Progenitor cell of endocrine pancreas (in vitro differentiated cells): Measurements from ENCODE around the gene RNF207. TPM values are rescaled to one million over a fixed set of nuclear protein-coding genes. Genes with fewer than 3 reads are reported as not detected.

Experiments
- DNase-seq: peaks from one replicate; pipeline ENCODE4 v3.0.0; 2021; ENCODE audit warnings: low spot score; ENCODE audit not compliant: unreplicated experiment
- H3K27ac Mint-ChIP-seq: 2 replicates; pipeline ENCODE4 v1.8.0; 2021; ENCODE audit warnings: mild to moderate bottlenecking, moderate library complexity, mixed read lengths
- H3K27me3 Mint-ChIP-seq: 2 replicates; pipeline ENCODE4 v1.8.0; 2021; ENCODE audit warnings: mixed read lengths
- H3K36me3 Mint-ChIP-seq: 2 replicates; pipeline ENCODE4 v1.8.0; 2022; ENCODE audit warnings: mixed read lengths; ENCODE audit not compliant: insufficient read depth
- H3K4me1 Mint-ChIP-seq: 2 replicates; pipeline ENCODE4 v1.8.0; 2021; ENCODE audit warnings: low read depth, mixed read lengths
- H3K4me3 Mint-ChIP-seq: 2 replicates; pipeline ENCODE4 v1.8.0; 2021; ENCODE audit warnings: low read depth, mild to moderate bottlenecking, moderate library complexity, mixed read lengths
- H3K9me3 Mint-ChIP-seq: 2 replicates; pipeline ENCODE4 v1.8.0; 2021; ENCODE audit warnings: low read depth, mixed read lengths
- total RNA-seq: library from RNA; stranded (reverse); gene quantifications from 2 replicates; pipeline ENCODE4 v1.2.1, GENCODE V29; 2021
- TF ChIP-seq, protein P1 (sequence below): fragments of 200-600 bp; sonication (generic); IDR thresholded peaks from one replicate; pipeline ENCODE4 v1.5.0; 2021; ENCODE audit warnings: antibody characterized with exemption, mild to moderate bottlenecking; ENCODE audit not compliant: unreplicated experiment

Gene RNF207
- total RNA-seq, 1 donor from 2014 or later, result 50.5 TPM

GRCh38 chr1:6170742-6171201, 35.1 kb upstream of the RNF207 start:
- no peak overlapping the region for H3K4me3 Mint-ChIP-seq
- TF ChIP-seq, protein P1, sequence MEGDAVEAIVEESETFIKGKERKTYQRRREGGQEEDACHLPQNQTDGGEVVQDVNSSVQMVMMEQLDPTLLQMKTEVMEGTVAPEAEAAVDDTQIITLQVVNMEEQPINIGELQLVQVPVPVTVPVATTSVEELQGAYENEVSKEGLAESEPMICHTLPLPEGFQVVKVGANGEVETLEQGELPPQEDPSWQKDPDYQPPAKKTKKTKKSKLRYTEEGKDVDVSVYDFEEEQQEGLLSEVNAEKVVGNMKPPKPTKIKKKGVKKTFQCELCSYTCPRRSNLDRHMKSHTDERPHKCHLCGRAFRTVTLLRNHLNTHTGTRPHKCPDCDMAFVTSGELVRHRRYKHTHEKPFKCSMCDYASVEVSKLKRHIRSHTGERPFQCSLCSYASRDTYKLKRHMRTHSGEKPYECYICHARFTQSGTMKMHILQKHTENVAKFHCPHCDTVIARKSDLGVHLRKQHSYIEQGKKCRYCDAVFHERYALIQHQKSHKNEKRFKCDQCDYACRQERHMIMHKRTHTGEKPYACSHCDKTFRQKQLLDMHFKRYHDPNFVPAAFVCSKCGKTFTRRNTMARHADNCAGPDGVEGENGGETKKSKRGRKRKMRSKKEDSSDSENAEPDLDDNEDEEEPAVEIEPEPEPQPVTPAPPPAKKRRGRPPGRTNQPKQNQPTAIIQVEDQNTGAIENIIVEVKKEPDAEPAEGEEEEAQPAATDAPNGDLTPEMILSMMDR, result no peak
- no peak overlapping the region for H3K27ac Mint-ChIP-seq
- H3K4me1 Mint-ChIP-seq, result no peaks in the 10 kb centered on the region
- DNase-seq, result no peak
- peaks cover 25% of the 10 kb centered on the region for H3K27me3 Mint-ChIP-seq
- H3K36me3 Mint-ChIP-seq, result no peaks in the 10 kb centered on the region
- no peaks in the 10 kb centered on the region for H3K9me3 Mint-ChIP-seq

GRCh38 chr1:6171548-6172124, 34.3 kb upstream of the RNF207 start:
- H3K4me1 Mint-ChIP-seq, result no peaks in the 10 kb centered on the region
- no peak for DNase-seq
- TF ChIP-seq, protein P1, result peak; percentile 35
- no peaks in the 10 kb centered on the region for H3K9me3 Mint-ChIP-seq
- no peak overlapping the region for H3K27ac Mint-ChIP-seq
- peaks cover 25% of the 10 kb centered on the region for H3K27me3 Mint-ChIP-seq
- H3K36me3 Mint-ChIP-seq, result no peaks in the 10 kb centered on the region
- H3K4me3 Mint-ChIP-seq, result no peak overlapping the region

DNA sequence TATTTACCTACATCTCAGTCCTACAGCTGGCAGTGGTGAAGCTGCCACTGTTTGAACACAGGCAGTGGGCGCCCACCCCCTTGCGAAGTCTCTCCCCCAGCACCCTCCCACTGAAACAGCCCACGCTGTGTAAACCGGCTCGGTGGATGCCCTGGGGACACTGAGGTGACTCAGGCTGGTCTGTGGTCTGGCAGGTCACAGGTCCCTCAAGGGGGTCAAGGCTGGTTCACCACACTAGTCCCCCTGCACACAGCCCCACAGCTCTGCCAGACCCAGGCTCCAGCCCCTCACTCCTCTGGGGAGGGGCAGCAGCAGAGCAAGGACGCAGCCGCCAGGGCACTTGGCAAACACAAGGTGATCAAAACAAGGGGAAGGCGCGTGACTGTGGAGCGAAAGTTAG, 33.4 kb upstream of the RNF207 start:
- no peaks in the 10 kb centered on the region for H3K4me1 Mint-ChIP-seq
- H3K9me3 Mint-ChIP-seq, result no peaks in the 10 kb centered on the region
- no peak overlapping the region for H3K4me3 Mint-ChIP-seq
- TF ChIP-seq, protein P1, result no peak
- H3K27ac Mint-ChIP-seq, result no peak overlapping the region
- DNase-seq, result no peak
- peaks cover 19% of the 10 kb centered on the region for H3K27me3 Mint-ChIP-seq
- no peaks in the 10 kb centered on the region for H3K36me3 Mint-ChIP-seq

DNA sequence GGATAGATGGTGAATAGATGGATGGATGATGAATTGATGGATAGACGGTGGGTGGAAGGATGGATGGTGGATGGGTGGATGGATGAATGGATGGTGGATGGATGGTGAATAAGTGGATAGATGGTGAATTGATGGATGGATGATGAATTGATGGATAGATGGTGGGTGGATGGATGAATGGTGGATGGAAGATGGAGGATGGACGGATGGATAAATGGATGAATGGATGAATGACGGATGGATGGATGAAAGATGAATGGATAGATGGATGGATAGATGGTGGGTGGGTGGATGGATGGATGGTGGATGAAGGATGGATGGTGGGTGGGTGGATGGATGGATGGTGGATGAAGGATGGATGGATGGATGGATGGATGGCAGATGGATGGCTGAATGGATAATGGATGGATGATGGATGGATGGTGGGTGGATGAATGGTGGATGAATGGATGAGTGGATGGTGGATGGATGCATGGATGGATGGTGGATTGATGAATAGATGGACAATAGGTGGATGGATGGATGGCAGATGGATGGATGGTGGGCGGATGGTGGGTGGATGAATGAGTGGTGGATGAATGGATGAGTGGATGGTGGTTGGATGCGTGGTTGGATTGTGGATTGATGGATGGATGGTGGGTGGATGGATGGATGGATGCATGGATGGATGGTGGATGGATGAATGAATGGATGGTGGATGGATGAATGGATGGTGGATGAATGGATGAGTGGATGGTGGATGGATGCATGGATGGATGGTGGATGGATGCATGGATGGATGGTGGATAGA, 31.1 kb upstream of the RNF207 start:
- no peak for DNase-seq
- H3K27ac Mint-ChIP-seq, result no peak overlapping the region
- H3K9me3 Mint-ChIP-seq, result no peaks in the 10 kb centered on the region
- H3K4me1 Mint-ChIP-seq, result peaks cover 1% of the 10 kb centered on the region
- peaks cover 5% of the 10 kb centered on the region for H3K27me3 Mint-ChIP-seq
- H3K36me3 Mint-ChIP-seq, result no peaks in the 10 kb centered on the region
- no peak overlapping the region for H3K4me3 Mint-ChIP-seq
- TF ChIP-seq, protein P1, result no peak

- no peak for DNase-seq
- H3K36me3 Mint-ChIP-seq, result no peaks in the 10 kb centered on the region
- TF ChIP-seq, protein P1, result no peak
- H3K27ac Mint-ChIP-seq, result no peak overlapping the region
- no peaks in the 10 kb centered on the region for H3K9me3 Mint-ChIP-seq
- H3K4me1 Mint-ChIP-seq, result peaks cover 1% of the 10 kb centered on the region
- H3K4me3 Mint-ChIP-seq, result no peak overlapping the region
- H3K27me3 Mint-ChIP-seq, result peaks cover 5% of the 10 kb centered on the region
These were observed 30.5 kb upstream of the RNF207 start for GRCh38 chr1:6175411-6175828.
